H1 (cell line): Measurements from ENCODE around the gene IFT122.

Experiments
- CHD2 ChIP-seq: IDR thresholded peaks from 2 replicates; pipeline ENCODE4 v1.6.1; 2012; ENCODE audit warnings: low read length, improper control_type of control experiment
- CTCF ChIP-seq, 3 experiments: IDR thresholded peaks; 1 replicate in 2 of 3; 2 replicates in 1 of 3; pipeline versions ENCODE4 v1.5.1 to v1.6.1; 2011; ENCODE audit warnings: low read length in 3 of 3, mild to moderate bottlenecking in 3 of 3, inconsistent platforms in 2 of 3, low read depth in 1 of 3, moderate library complexity in 1 of 3; ENCODE audit not compliant: insufficient read depth in 1 of 3; ENCODE audit errors: control extremely low read depth in 1 of 3
- EGR1 ChIP-seq: IDR thresholded peaks from 2 replicates; pipeline ENCODE4 v1.6.1; 2011; ENCODE audit warnings: low read depth, low read length, borderline replicate concordance
- POLR2AphosphoS5 ChIP-seq: IDR thresholded peaks from 2 replicates; pipeline ENCODE4 v1.6.1; 2011; ENCODE audit warnings: low read depth, low read length
- YY1 ChIP-seq: IDR thresholded peaks from 2 replicates; pipeline ENCODE4 v1.6.1; 2011; ENCODE audit warnings: low read depth, mild to moderate bottlenecking, low read length

GRCh38 chr3:129410971-129411370 is 29.1 kb upstream of the IFT122 start:
- TF ChIP-seq CTCF (IDR thresholded peaks at IDR 0.05; ENCODE audit: control extremely low read depth in 1 of 3, insufficient read depth in 1 of 3, low read depth in 1 of 3, low read length in 3 of 3): no peak
- TF ChIP-seq YY1: no peak
- no peak for TF ChIP-seq POLR2AphosphoS5
- no peak for TF ChIP-seq CHD2
- TF ChIP-seq EGR1: no peak
